IPS DF 6.9 (cell line): ENCODE results near the gene GDAP1L1.

Source experiments
- DNase-seq: peaks from one replicate; pipeline ENCODE4 v3.0.0-alpha.2; 2013; ENCODE audit warnings: low read depth, low spot score
- H3K27ac ChIP-seq: one replicate; pipeline ENCODE4 v1.5.1; 2013; ENCODE audit warnings: low read length, control low read depth
- H3K27me3 ChIP-seq: 2 replicates; pipeline ENCODE4 v1.6.1; 2013; ENCODE audit warnings: mild to moderate bottlenecking, low read length; ENCODE audit not compliant: control insufficient read depth, insufficient read depth
- H3K36me3 ChIP-seq: 2 replicates; pipeline ENCODE4 v1.6.1; 2013; ENCODE audit warnings: low read length; ENCODE audit not compliant: control insufficient read depth, insufficient read depth
- H3K4me1 ChIP-seq: 2 replicates; pipeline ENCODE4 v1.6.1; 2013; ENCODE audit warnings: low read length; ENCODE audit not compliant: control insufficient read depth, insufficient read depth
- H3K4me3 ChIP-seq: 2 replicates; pipeline ENCODE4 v1.5.1; 2013; ENCODE audit warnings: mild to moderate bottlenecking, low read length
- H3K9me3 ChIP-seq: 2 replicates; pipeline ENCODE4 v1.6.1; 2013; ENCODE audit warnings: low read length, inconsistent platforms; ENCODE audit not compliant: control insufficient read depth, insufficient read depth
- WGBS: extraction: QIAGEN DNeasy Blood & Tissue Kit; methylation state at CpG from one replicate; pipeline ENCODE4 v1.1.7; 2013; ENCODE audit warnings: mixed read lengths, missing lambda C conversion rate; ENCODE audit not compliant: insufficient read length, insufficient coverage; 5-methylcytosine and 5-hydroxymethylcytosine counted together

GDAP1L1 gene

GRCh38 chr20:44219170-44219730, 27.9 kb upstream of the GDAP1L1 start:
- H3K4me1 ChIP-seq = no peaks in the 10 kb centered on the region
- no peaks in the 10 kb centered on the region for H3K9me3 ChIP-seq
- no peak overlapping the region for H3K27ac ChIP-seq
- no peaks in the 10 kb centered on the region for H3K27me3 ChIP-seq
- H3K4me3 ChIP-seq = no peak overlapping the region
- WGBS = no CpG with 5 or more reads among the region's 5 CpGs
- no peak for DNase-seq
- no peaks in the 10 kb centered on the region for H3K36me3 ChIP-seq

- Histone ChIP-seq H3K36me3 (no peaks in the 10 kb centered on the region), H3K4me3 (no peak overlapping the region), H3K27me3 (no peaks in the 10 kb centered on the region), H3K4me1 (no peaks in the 10 kb centered on the region), H3K9me3 (no peaks in the 10 kb centered on the region), H3K27ac (no peak overlapping the region)
- DNase-seq = no peak
- no CpG with 5 or more reads among the region's 6 CpGs for WGBS
These were observed 27.3 kb upstream of the GDAP1L1 start for GRCh38 chr20:44219791-44220190.

DNA sequence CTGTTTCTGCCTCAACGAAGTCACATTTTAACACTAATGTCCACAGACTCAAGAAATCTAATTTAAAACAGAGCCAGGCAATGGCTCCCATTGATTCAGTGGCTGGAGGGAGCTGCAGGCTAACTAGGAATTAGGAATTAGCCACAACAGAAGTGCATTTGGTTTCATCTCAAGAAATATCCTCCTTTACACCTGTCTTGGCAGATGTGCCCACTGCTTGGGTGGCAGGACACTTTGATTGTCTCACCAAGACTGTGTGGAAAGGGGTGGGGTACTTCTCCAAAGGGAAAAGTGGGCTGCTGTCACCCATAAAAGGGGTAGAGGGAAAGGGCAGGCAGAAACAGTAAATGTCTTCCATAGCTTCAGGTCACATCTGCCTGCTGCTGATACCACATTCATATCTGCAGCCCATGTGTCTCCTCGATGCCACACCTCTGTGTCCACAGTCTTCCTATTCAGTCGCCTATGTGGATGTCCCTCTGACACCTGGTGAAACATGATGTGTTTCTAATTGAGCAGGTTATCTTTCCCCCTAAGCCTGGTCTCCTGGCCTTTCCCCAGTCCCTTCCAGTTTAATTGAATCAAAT, 25.6 kb upstream of the GDAP1L1 start:
- Histone ChIP-seq H3K9me3 (no peaks in the 10 kb centered on the region), H3K27ac (no peak overlapping the region), H3K4me3 (no peak overlapping the region), H3K36me3 (no peaks in the 10 kb centered on the region), H3K27me3 (no peaks in the 10 kb centered on the region), H3K4me1 (no peaks in the 10 kb centered on the region)
- DNase-seq = no peak
- no CpG with 5 or more reads among the region's 3 CpGs for WGBS

DNA sequence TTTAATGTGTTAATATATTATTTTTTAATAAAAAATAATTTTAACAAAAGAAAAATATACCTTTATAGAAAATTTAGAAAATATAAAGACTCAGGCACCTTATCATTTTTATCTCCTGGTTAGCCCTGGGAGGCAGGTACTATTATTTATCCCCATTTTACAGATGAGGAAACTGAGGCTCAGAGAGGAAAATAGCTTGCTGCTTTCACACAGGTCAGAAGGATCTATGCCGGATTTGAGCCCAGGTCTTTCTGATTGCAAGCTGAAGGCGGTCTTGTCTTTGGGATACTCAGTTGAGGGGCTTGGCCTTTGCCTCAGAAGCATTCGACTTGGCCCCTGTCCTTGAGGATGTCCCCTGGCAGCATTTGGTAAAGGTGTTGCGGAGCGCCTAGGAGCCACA, 25.1 kb upstream of the GDAP1L1 start:
- WGBS = no CpG with 5 or more reads among the region's 5 CpGs
- Histone ChIP-seq H3K27ac (no peak overlapping the region), H3K27me3 (no peaks in the 10 kb centered on the region), H3K4me3 (no peak overlapping the region), H3K9me3 (no peaks in the 10 kb centered on the region), H3K36me3 (no peaks in the 10 kb centered on the region), H3K4me1 (no peaks in the 10 kb centered on the region)
- DNase-seq = no peak

- no peaks in the 10 kb centered on the region for H3K4me1 ChIP-seq
- WGBS = no CpG with 5 or more reads among the region's 7 CpGs
- DNase-seq = no peak
- no peak overlapping the region for H3K27ac ChIP-seq
- no peak overlapping the region for H3K4me3 ChIP-seq
- H3K36me3 ChIP-seq = no peaks in the 10 kb centered on the region
- H3K9me3 ChIP-seq = no peaks in the 10 kb centered on the region
- H3K27me3 ChIP-seq = no peaks in the 10 kb centered on the region
These were observed 24.3 kb upstream of the GDAP1L1 start for GRCh38 chr20:44222633-44223368.

DNA sequence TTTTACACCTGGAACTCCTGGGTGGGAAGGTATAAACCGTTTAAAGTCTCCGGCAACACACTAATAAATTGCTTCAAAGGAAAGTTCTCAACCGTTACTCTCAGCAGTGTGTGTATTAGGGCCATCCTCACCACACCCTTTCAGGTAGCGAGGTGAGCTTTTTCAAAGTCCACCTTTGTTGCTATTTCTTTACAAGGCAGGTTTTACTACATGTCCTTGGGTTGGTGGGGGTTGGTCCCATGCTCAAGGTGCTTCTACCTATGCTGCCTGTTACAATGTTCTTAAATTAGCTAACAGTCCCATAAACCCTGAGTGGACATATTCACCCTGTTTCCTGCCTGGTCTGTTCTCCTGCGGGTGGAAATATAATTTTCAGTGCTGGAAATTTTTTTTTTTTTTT, 23.4 kb upstream of the GDAP1L1 start:
- Histone ChIP-seq H3K4me3 (no peak overlapping the region), H3K9me3 (no peaks in the 10 kb centered on the region), H3K27ac (no peak overlapping the region), H3K36me3 (no peaks in the 10 kb centered on the region), H3K4me1 (no peaks in the 10 kb centered on the region), H3K27me3 (no peaks in the 10 kb centered on the region)
- WGBS = no CpG with 5 or more reads among the region's 5 CpGs
- DNase-seq = no peak

DNA sequence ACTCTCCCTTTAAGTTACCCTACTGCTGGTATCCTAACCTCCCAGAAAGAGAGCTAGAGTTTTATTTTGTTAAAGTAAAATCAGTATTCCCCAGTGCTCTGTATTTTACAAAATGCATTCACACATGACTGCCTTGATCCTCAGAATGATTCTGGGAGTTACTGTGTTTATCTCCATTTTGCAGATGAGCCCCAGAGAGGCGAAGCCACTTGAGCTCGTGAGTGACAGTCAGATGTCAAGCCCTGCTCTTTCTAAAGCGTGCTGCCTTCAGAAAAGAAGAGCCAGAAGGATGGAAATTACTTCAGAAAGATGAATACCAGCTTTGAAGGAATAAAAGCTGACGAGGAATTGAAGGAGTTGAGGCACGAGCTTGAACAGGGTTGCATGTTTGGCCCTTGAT, 22.5 kb upstream of the GDAP1L1 start:
- Histone ChIP-seq H3K4me1 (no peaks in the 10 kb centered on the region), H3K9me3 (no peaks in the 10 kb centered on the region), H3K27ac (no peak overlapping the region), H3K36me3 (no peaks in the 10 kb centered on the region), H3K27me3 (no peaks in the 10 kb centered on the region), H3K4me3 (no peak overlapping the region)
- WGBS = no CpG with 5 or more reads among the region's 5 CpGs
- DNase-seq = no peak

- Histone ChIP-seq H3K27me3 (no peaks in the 10 kb centered on the region), H3K27ac (no peak overlapping the region), H3K36me3 (no peaks in the 10 kb centered on the region), H3K9me3 (no peaks in the 10 kb centered on the region), H3K4me3 (no peak overlapping the region), H3K4me1 (0 out of 2 replicates have a peak, but pooled peaks cover 2% of the 10 kb centered on the region)
- DNase-seq = no peak
- no CpG with 5 or more reads among the region's 17 CpGs for WGBS
These were observed 18.4 kb upstream of the GDAP1L1 start for GRCh38 chr20:44228465-44229258.

DNA sequence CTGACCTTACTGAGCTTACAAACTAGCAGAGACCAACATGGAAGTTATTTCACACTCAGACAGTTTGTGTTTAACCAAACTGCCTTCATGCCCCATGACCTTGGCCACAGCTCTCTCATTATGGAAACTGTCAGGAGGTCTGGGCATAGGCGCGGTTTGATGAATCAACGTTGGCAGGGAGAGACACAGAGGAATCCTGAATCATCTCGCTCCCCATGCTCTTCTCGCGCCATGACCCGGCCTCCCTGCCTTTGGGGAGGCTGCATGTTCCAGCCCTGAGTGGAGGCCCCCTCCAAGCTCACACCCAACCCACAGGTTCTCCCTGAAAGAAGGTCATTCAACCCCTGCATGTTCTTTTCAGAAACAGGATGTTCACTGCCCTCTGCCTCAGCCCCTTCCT, 15.9 kb upstream of the GDAP1L1 start:
- DNase-seq = no peak
- H3K27ac ChIP-seq = no peak overlapping the region
- 0 out of 2 replicates have a peak, but pooled peaks cover 2% of the 10 kb centered on the region for H3K4me1 ChIP-seq
- no peak overlapping the region for H3K4me3 ChIP-seq
- no peaks in the 10 kb centered on the region for H3K36me3 ChIP-seq
- no peaks in the 10 kb centered on the region for H3K27me3 ChIP-seq
- WGBS = no CpG with 5 or more reads among the region's 7 CpGs
- no peaks in the 10 kb centered on the region for H3K9me3 ChIP-seq

- DNase-seq = no peak
- H3K4me1 ChIP-seq = 0 out of 2 replicates have a peak, but pooled peaks cover 2% of the 10 kb centered on the region
- WGBS = no CpG with 5 or more reads among the region's 10 CpGs
- H3K27ac ChIP-seq = no peak overlapping the region
- no peaks in the 10 kb centered on the region for H3K9me3 ChIP-seq
- no peaks in the 10 kb centered on the region for H3K36me3 ChIP-seq
- no peaks in the 10 kb centered on the region for H3K27me3 ChIP-seq
- no peak overlapping the region for H3K4me3 ChIP-seq
These were observed 15.2 kb upstream of the GDAP1L1 start for GRCh38 chr20:44231713-44232468.
